Measurements from ENCODE around the gene APOBEC3A.

The APOBEC3A gene

DNA sequence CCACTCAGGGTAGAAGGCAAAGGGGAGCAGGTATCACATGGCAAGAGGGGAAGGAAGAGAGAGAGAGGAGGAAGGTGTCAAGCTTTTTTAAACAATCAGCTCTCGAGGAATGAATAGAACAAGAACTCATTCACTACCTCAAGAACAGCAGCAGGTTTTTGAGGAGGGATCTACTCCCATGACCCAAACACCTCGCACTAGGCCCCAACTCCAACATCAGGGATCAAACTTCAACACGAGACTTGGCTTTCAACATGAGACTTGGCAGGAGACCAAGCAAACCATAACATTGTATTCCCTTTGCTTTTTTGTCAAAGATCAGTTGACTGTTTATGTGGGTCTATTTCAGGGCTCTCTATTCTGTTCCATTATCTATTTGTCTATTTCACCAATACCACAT is 26.9 kb upstream of the APOBEC3A start:
- Histone ChIP-seq H3K4me1 (ENCODE audit: insufficient read depth, low read length) (peaks cover 3% of the 10 kb centered on the region; the same call in 1 of the 2 replicates), H3K4me3 (ENCODE audit: low read length) (no peak overlapping the region), H3K27ac (ENCODE audit: low read length) (no peak overlapping the region), H3K27me3 (ENCODE audit: insufficient read depth, low read length) (peaks cover 8% of the 10 kb centered on the region; the same call in 1 of the 2 replicates), H3K36me3 (ENCODE audit: insufficient read depth, low read depth, low read length) (no peaks in the 10 kb centered on the region), H3K9me3 (ENCODE audit: insufficient read depth, low read depth, low read length) (no peaks in the 10 kb centered on the region), H3K9ac (ENCODE audit: low read depth, low read length) (no peak overlapping the region)

DNA sequence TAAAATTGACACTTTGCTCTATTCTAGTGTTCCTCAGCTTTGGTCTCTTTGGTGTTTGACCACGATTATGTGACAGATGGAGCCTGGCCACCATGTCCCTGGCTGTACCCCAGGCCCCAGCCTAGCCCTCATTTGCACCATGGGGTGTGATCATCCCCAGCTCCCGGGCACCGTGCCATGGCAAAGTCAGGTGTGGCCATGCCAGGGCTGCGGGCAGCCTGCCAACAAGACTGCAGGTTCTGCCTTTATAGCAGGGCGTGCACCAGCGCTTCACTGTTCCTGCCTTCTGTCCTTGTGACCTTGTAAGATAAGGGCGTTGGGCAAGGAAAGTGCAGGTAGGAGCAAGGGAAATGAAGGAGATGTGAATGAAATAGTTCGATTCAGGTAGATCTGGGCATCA is 22.4 kb upstream of the APOBEC3A start:
- Histone ChIP-seq H3K4me3 (ENCODE audit: low read length) (no peak overlapping the region), H3K36me3 (ENCODE audit: insufficient read depth, low read depth, low read length) (no peaks in the 10 kb centered on the region), H3K27me3 (ENCODE audit: insufficient read depth, low read length) (no peaks in the 10 kb centered on the region), H3K9ac (ENCODE audit: low read depth, low read length) (no peak overlapping the region), H3K27ac (ENCODE audit: low read length) (no peak overlapping the region), H3K9me3 (ENCODE audit: insufficient read depth, low read depth, low read length) (no peaks in the 10 kb centered on the region), H3K4me1 (ENCODE audit: insufficient read depth, low read length) (no peaks in the 10 kb centered on the region)

DNA sequence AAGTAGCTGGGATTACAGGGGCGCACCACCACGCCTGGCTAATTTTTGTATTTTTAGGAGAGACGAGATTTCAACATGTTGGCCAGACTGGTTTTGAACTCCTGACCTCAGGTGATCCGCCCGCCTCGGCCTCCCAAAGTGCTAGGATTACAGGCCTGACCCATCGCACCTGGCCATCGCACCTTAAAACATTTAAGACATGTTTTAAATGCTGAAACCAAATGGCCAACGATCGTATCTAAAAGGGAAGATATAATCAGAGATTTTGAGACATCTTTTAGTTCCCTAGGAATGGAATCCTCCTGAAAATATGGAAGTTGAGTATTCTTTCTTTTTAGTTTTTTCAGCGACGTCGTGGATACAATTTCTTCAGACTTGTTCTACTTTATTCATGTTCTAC is 21.8 kb upstream of the APOBEC3A start:
- H3K27me3 ChIP-seq (ENCODE audit: insufficient read depth, low read length) = no peaks in the 10 kb centered on the region
- H3K4me3 ChIP-seq (ENCODE audit: low read length) = no peak overlapping the region
- no peak overlapping the region for H3K9ac ChIP-seq (ENCODE audit: low read depth, low read length)
- no peak overlapping the region for H3K27ac ChIP-seq (ENCODE audit: low read length)
- H3K4me1 ChIP-seq (ENCODE audit: insufficient read depth, low read length) = no peaks in the 10 kb centered on the region
- no peaks in the 10 kb centered on the region for H3K36me3 ChIP-seq (ENCODE audit: insufficient read depth, low read depth, low read length)
- H3K9me3 ChIP-seq (ENCODE audit: insufficient read depth, low read depth, low read length) = no peaks in the 10 kb centered on the region

DNA sequence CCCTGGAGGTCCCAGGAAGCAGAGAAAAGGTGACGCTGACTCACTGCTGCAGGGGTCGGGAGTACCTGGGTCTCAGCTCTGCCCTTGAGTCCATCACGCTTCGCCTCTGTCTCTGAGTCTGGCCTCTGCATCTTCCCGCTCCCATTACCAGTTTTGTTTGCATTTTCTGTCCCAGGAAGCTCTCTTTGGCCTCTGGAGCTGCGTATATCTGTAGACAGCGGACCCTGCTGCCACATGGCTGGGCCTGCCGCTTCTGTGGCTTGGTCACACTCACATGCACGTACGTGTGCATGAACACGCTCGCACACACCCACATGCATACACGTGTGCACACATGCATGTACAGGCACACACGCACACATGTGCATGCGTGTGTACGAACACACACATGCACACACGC is 20.8 kb upstream of the APOBEC3A start:
- Histone ChIP-seq H3K9me3 (ENCODE audit: insufficient read depth, low read depth, low read length) (no peaks in the 10 kb centered on the region), H3K36me3 (ENCODE audit: insufficient read depth, low read depth, low read length) (no peaks in the 10 kb centered on the region), H3K27me3 (ENCODE audit: insufficient read depth, low read length) (no peaks in the 10 kb centered on the region), H3K4me1 (ENCODE audit: insufficient read depth, low read length) (no peaks in the 10 kb centered on the region), H3K4me3 (ENCODE audit: low read length) (no peak overlapping the region), H3K9ac (ENCODE audit: low read depth, low read length) (no peak overlapping the region), H3K27ac (ENCODE audit: low read length) (no peak overlapping the region)

DNA sequence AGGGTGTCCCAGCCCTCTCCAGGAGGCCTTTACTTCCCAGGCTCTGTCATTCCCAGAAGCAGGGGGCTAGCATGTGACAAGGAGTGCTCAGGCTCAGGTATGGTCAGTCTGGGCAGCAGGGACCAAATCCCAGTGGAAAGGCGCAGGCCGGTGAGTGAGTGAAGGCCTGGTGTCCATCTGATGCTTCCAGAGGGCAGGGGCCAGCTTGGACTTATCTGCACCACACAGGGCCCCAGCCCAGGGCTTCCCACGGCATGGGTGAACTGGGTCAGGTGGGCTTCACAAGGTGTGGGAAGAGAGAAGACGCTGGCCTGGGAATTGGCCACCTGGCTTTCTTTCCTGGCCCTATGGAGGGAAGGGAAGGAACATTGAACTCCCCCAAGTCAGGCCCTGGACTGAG is 20.4 kb upstream of the APOBEC3A start:
- no peak overlapping the region for H3K9ac ChIP-seq (ENCODE audit: low read depth, low read length)
- H3K9me3 ChIP-seq (ENCODE audit: insufficient read depth, low read depth, low read length) = no peaks in the 10 kb centered on the region

DNA sequence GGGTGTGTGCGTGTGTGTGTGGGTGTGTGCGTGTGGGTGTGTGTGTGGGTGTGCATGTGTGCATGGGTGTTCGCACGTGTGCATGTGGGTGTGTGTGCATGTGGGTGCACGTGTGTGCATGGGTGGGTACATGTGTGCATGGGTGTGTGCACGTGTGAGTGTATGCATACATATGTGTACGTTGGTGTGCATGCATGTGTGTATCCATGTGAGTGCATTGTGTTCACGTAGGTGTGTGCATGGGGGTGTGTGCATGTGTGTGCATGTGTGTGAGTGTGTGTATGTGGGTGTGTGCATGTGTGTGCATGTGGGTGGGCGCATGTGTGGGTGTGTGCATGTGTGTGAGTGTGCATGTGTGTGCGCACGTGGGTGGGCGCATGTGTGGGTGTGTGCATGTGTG is 19.9 kb upstream of the APOBEC3A start:
- Histone ChIP-seq H3K4me1 (ENCODE audit: insufficient read depth, low read length) (no peaks in the 10 kb centered on the region), H3K4me3 (ENCODE audit: low read length) (no peak overlapping the region), H3K36me3 (ENCODE audit: insufficient read depth, low read depth, low read length) (no peaks in the 10 kb centered on the region), H3K27ac (ENCODE audit: low read length) (no peak overlapping the region), H3K27me3 (ENCODE audit: insufficient read depth, low read length) (no peaks in the 10 kb centered on the region), H3K9ac (ENCODE audit: low read depth, low read length) (no peak overlapping the region), H3K9me3 (ENCODE audit: insufficient read depth, low read depth, low read length) (no peaks in the 10 kb centered on the region)

More for the DNA sequence above, 20.4 kb upstream of the APOBEC3A start:
- no peak overlapping the region for H3K4me3 ChIP-seq (ENCODE audit: low read length)
- H3K27ac ChIP-seq (ENCODE audit: low read length) = no peak overlapping the region
- no peaks in the 10 kb centered on the region for H3K27me3 ChIP-seq (ENCODE audit: insufficient read depth, low read length)
- H3K4me1 ChIP-seq (ENCODE audit: insufficient read depth, low read length) = no peaks in the 10 kb centered on the region
- no peaks in the 10 kb centered on the region for H3K36me3 ChIP-seq (ENCODE audit: insufficient read depth, low read depth, low read length)

DNA sequence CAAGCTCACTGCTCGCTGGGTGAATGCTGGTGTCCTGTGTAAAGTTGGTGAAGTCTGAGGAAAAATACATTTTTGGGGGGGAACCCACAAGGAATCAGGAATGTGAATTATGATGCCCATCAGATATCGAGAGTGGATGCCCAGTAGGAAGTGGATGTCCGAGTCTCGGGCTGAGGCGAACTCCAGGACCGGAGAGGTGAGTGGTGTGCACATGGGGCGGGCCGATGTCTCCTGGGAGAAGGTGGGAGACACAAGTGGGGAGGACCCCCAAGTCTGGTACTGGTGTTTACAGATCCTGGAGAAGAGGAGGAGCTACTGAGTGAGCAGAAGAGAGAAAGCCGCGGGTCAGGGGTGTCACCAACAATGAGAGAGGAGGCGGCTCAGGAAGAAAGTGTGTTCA is 19.2 kb upstream of the APOBEC3A start:
- H3K4me1 ChIP-seq (ENCODE audit: insufficient read depth, low read length) = no peaks in the 10 kb centered on the region
- H3K9ac ChIP-seq (ENCODE audit: low read depth, low read length) = no peak overlapping the region
- no peaks in the 10 kb centered on the region for H3K36me3 ChIP-seq (ENCODE audit: insufficient read depth, low read depth, low read length)
- no peak overlapping the region for H3K27ac ChIP-seq (ENCODE audit: low read length)
- no peaks in the 10 kb centered on the region for H3K27me3 ChIP-seq (ENCODE audit: insufficient read depth, low read length)
- no peaks in the 10 kb centered on the region for H3K9me3 ChIP-seq (ENCODE audit: insufficient read depth, low read depth, low read length)
- H3K4me3 ChIP-seq (ENCODE audit: low read length) = no peak overlapping the region

DNA sequence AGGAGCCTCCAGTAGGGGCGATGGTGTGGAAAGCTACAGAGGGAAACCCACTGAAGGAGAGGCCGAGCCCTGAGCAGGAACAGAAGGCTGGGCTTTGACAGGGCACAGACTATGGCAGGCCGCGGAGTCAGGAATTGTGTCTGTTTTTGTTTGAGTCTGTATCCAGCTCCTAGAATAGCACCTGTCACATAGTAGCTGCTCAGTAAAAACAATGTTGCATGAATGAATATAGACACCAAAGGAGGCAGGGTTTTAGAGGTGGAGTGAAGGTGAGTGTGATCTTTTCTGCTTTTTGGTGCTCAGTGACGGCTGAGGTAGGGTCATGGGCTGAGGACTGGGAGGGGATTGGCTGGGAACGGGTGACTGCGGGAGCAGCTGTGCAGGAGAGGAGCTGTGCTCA is 18.5 kb upstream of the APOBEC3A start:
- H3K36me3 ChIP-seq (ENCODE audit: insufficient read depth, low read depth, low read length) = no peaks in the 10 kb centered on the region
- H3K27ac ChIP-seq (ENCODE audit: low read length) = no peak overlapping the region
- H3K27me3 ChIP-seq (ENCODE audit: insufficient read depth, low read length) = no peaks in the 10 kb centered on the region
- H3K4me1 ChIP-seq (ENCODE audit: insufficient read depth, low read length) = no peaks in the 10 kb centered on the region
- H3K9me3 ChIP-seq (ENCODE audit: insufficient read depth, low read depth, low read length) = no peaks in the 10 kb centered on the region
- H3K4me3 ChIP-seq (ENCODE audit: low read length) = no peak overlapping the region
- no peak overlapping the region for H3K9ac ChIP-seq (ENCODE audit: low read depth, low read length)

DNA sequence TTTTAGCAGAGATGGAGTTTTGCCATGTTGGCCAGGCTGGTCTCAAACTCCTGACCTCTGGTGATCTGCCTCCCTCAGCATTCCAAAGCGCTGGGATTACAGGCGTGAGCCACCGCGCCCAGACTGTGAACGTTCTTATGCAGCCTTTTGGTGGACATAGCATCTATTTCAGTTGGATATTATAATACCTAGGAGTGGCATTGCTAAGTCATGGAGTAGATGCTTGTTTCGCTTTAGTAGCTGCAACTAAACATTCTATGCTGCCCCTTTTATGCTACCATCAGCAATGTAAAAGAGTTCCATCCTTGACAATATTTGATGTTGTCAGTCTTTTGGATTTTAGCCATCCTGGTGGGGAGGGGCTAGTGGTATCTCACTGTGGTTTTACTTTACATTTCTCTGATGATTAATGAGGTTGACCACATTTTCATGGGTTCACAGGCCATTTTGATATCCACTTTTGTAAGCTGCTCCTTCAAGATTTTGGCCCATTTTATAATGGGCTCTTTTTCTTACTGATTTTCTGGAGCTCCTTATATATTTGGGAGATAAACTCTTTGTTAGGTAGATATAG is 16.5 kb upstream of the APOBEC3A start:
- no peaks in the 10 kb centered on the region for H3K36me3 ChIP-seq (ENCODE audit: insufficient read depth, low read depth, low read length)
- no peak overlapping the region for H3K27ac ChIP-seq (ENCODE audit: low read length)
- H3K9me3 ChIP-seq (ENCODE audit: insufficient read depth, low read depth, low read length) = no peaks in the 10 kb centered on the region
- no peak overlapping the region for H3K4me3 ChIP-seq (ENCODE audit: low read length)
- H3K27me3 ChIP-seq (ENCODE audit: insufficient read depth, low read length) = no peaks in the 10 kb centered on the region; the same call in 1 of the 2 replicates
- no peaks in the 10 kb centered on the region for H3K4me1 ChIP-seq (ENCODE audit: insufficient read depth, low read length)
- no peak overlapping the region for H3K9ac ChIP-seq (ENCODE audit: low read depth, low read length)

DNA sequence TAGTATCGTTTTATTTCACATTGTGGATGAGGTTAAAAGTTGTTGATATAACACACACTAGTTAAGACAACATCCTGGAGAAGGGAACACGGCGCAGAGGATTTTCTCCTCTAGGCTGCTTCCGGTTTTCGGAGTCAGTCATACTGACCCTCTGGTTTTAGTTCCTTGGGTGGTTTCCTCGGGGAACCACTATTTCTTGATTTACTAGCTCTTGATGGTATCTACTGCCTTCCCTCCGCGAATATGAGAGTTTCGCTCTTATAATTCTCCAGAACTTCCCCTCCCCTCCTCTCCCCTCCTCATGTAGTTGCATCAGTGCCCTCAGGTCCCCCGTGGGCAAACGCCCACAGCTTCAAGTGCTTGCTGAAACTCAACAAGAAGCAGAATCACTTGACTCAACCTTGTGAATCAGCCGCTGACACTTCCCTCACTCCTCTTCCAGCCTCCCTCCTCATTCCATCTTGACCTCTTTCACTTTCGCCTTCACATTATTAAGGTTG is 15.9 kb upstream of the APOBEC3A start:
- Histone ChIP-seq H3K27ac (ENCODE audit: low read length) (no peak overlapping the region), H3K9me3 (ENCODE audit: insufficient read depth, low read depth, low read length) (no peaks in the 10 kb centered on the region), H3K4me3 (ENCODE audit: low read length) (no peak overlapping the region), H3K9ac (ENCODE audit: low read depth, low read length) (no peak overlapping the region), H3K27me3 (ENCODE audit: insufficient read depth, low read length) (no peaks in the 10 kb centered on the region; the same call in 1 of the 2 replicates), H3K36me3 (ENCODE audit: insufficient read depth, low read depth, low read length) (no peaks in the 10 kb centered on the region), H3K4me1 (ENCODE audit: insufficient read depth, low read length) (no peaks in the 10 kb centered on the region)

DNA sequence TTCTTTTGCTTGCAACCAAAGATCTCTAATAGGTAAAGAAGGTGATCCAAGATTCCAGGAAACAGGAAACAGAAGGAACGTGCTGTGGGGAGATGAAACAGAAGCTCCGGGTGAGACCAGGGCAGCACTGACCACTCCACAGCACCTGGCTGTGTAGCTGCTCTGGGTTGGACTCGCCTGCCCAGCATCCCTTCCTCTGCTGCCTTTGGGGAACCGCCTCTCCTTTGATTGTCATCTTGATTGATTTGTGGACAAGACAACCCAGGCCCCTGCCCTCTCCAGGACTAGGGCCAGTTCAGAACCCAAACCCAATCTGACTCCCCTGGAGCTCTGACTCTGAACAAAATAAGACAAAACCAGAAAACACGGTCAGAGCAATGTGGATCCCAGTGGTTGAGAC is 14.7 kb upstream of the APOBEC3A start:
- H3K9ac ChIP-seq (ENCODE audit: low read depth, low read length) = no peak overlapping the region
- no peaks in the 10 kb centered on the region for H3K4me1 ChIP-seq (ENCODE audit: insufficient read depth, low read length)
- no peaks in the 10 kb centered on the region; the same call in 1 of the 2 replicates for H3K27me3 ChIP-seq (ENCODE audit: insufficient read depth, low read length)
- H3K36me3 ChIP-seq (ENCODE audit: insufficient read depth, low read depth, low read length) = no peaks in the 10 kb centered on the region
- no peak overlapping the region for H3K4me3 ChIP-seq (ENCODE audit: low read length)
- no peaks in the 10 kb centered on the region for H3K9me3 ChIP-seq (ENCODE audit: insufficient read depth, low read depth, low read length)
- H3K27ac ChIP-seq (ENCODE audit: low read length) = no peak overlapping the region

DNA sequence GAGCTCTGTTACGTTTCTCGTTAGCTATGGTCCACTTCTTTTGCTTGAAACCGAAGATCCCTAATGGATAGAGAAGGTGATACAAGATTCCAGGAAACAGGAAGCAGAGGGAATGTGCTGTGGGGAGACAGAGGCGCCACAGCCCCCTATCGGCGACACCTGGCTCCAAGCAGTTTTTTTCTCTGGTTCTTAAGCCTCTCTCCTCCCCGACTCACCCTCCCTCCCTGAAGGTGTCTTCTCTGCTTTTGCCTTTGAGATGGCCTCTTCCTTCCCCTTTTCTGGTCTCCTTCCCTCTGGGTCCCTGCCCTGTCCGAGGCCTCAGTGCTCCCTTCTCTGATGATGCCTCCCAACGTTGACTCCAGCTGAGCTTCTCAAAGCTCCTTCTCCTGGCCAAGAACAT is 14.2 kb upstream of the APOBEC3A start:
- Histone ChIP-seq H3K27ac (ENCODE audit: low read length) (no peak overlapping the region), H3K4me3 (ENCODE audit: low read length) (no peak overlapping the region), H3K9ac (ENCODE audit: low read depth, low read length) (no peak overlapping the region), H3K36me3 (ENCODE audit: insufficient read depth, low read depth, low read length) (no peaks in the 10 kb centered on the region), H3K9me3 (ENCODE audit: insufficient read depth, low read depth, low read length) (no peaks in the 10 kb centered on the region), H3K27me3 (ENCODE audit: insufficient read depth, low read length) (no peaks in the 10 kb centered on the region; the same call in 1 of the 2 replicates), H3K4me1 (ENCODE audit: insufficient read depth, low read length) (no peaks in the 10 kb centered on the region)
